GM12892 (cell line): ENCODE data around the gene EFCAB8.

Source experiments
- DNase-seq: peaks from one replicate; pipeline ENCODE4 v3.0.0; 2011; ENCODE audit not compliant: insufficient read length
- FAIRE-seq: peaks from 2 replicates; lab custom pipeline; 2011; peaks lifted over from hg19 to GRCh38; lab: Jason Lieb, UNC
- POLR2A ChIP-seq: IDR thresholded peaks from 2 replicates; pipeline ENCODE4 v1.6.1; 2011; ENCODE audit warnings: low read depth, low read length, control low read depth
- POLR2AphosphoS5 ChIP-seq: IDR thresholded peaks from 2 replicates; pipeline ENCODE4 v1.6.1; 2011; ENCODE audit warnings: low read depth, low read length, control low read depth
- TAF1 ChIP-seq: IDR thresholded peaks from 2 replicates; pipeline ENCODE4 v1.6.1; 2011; ENCODE audit warnings: low read depth, mild to moderate bottlenecking, control low read depth, low read length, borderline replicate concordance

Gene EFCAB8

GRCh38 chr20:32875673-32876072 lies 16.9 kb downstream of the EFCAB8 start:
- FAIRE-seq, result no peak
- DNase-seq, result no peak
- TF ChIP-seq POLR2AphosphoS5 (no peak), POLR2A (no peak), TAF1 (no peak)

- no peak for DNase-seq
- TF ChIP-seq POLR2A (no peak), TAF1 (no peak), POLR2AphosphoS5 (no peak)
- FAIRE-seq, result no peak
These were observed 18.8 kb downstream of the EFCAB8 start for GRCh38 chr20:32877507-32877906.

- FAIRE-seq (no peak), DNase-seq (no peak)
- TF ChIP-seq POLR2A (no peak), TAF1 (no peak), POLR2AphosphoS5 (no peak)
These were observed 20.1 kb downstream of the EFCAB8 start for GRCh38 chr20:32878820-32879219.

GRCh38 chr20:32879538-32879937 lies 20.8 kb downstream of the EFCAB8 start:
- DNase-seq (no peak), FAIRE-seq (no peak)
- TF ChIP-seq POLR2A (no peak), POLR2AphosphoS5 (no peak), TAF1 (no peak)

GRCh38 chr20:32880635-32881034 lies 21.9 kb downstream of the EFCAB8 start:
- DNase-seq (no peak), FAIRE-seq (no peak)
- no peak for TF ChIP-seq TAF1
- TF ChIP-seq POLR2A, result no peak
- no peak for TF ChIP-seq POLR2AphosphoS5

GRCh38 chr20:32883081-32883480 lies 24.4 kb downstream of the EFCAB8 start:
- TF ChIP-seq POLR2A (no peak), TAF1 (no peak)
- DNase-seq, result no peak
- FAIRE-seq, result no peak

GRCh38 chr20:32885185-32885584 lies 26.5 kb downstream of the EFCAB8 start:
- no peak for TF ChIP-seq TAF1
- TF ChIP-seq POLR2AphosphoS5, result no peak
- no peak for TF ChIP-seq POLR2A
- FAIRE-seq (no peak), DNase-seq (no peak)

- TF ChIP-seq TAF1, result no peak
- FAIRE-seq (no peak), DNase-seq (no peak)
These were observed 27.2 kb downstream of the EFCAB8 start for GRCh38 chr20:32885952-32886351.

- no peak for TF ChIP-seq POLR2A
- no peak for TF ChIP-seq POLR2AphosphoS5
- TF ChIP-seq TAF1, result no peak
- no peak for DNase-seq
- FAIRE-seq, result no peak
These were observed 27.9 kb downstream of the EFCAB8 start for GRCh38 chr20:32886652-32887051.

GRCh38 chr20:32887492-32887891 lies 28.8 kb downstream of the EFCAB8 start:
- TF ChIP-seq POLR2AphosphoS5, result no peak
- FAIRE-seq (no peak), DNase-seq (no peak)

GRCh38 chr20:32888636-32889035 lies 29.9 kb downstream of the EFCAB8 start:
- no peak for TF ChIP-seq POLR2AphosphoS5
- TF ChIP-seq POLR2A, result no peak
- no peak for DNase-seq
- no peak for FAIRE-seq

GRCh38 chr20:32889281-32889680 lies 30.6 kb downstream of the EFCAB8 start:
- no peak for FAIRE-seq
- TF ChIP-seq POLR2AphosphoS5 (no peak), POLR2A (no peak), TAF1 (no peak)

GRCh38 chr20:32891491-32891890 lies 32.8 kb downstream of the EFCAB8 start:
- no peak for DNase-seq
- no peak for TF ChIP-seq POLR2AphosphoS5
- FAIRE-seq, result no peak

More at GRCh38 chr20:32889281-32889680, 30.6 kb downstream of the EFCAB8 start:
- no peak for DNase-seq

- FAIRE-seq, result no peak
- no peak for DNase-seq
- no peak for TF ChIP-seq POLR2AphosphoS5
- no peak for TF ChIP-seq POLR2A
- no peak for TF ChIP-seq TAF1
These were observed 33.4 kb downstream of the EFCAB8 start for GRCh38 chr20:32891926-32892660.
